ENCODE data around the gene RGPD6.
"Not testable (repeated sequence)": the region's sequence is repeated elsewhere in the genome, so short reads cannot be mapped to it uniquely, and the experiment has no call there.

DNA sequence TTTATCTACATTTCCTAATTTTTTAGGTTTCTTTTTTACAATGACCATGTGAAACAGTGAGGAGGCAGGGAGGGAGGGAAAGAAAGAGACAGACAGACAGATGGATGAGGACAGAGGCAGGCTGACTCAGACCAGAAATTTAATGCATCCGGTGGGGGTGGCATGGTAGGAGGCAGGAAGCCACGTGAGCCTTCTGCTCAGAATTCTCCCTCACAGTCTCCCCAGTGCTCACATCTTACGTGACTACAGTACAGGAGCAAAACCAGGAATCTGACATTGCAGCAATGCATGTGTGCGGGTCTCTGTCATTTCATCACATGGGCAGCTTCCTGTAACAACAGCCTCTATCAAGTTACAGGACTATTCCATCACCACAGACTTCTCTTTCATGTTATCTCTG, 102.1 kb downstream of the RGPD6 start:
- TF ChIP-seq CTCF, POLR2A (IDR thresholded peaks at IDR 0.05): not testable (repeated sequence)

Data from ovary (tissue), 3 donors.